NCI-H446 treated with DMSO at 0.1 percent for 48 hours (cell line): ENCODE measurements around the gene RPE.
A peak's percentile ranks its signal among the peaks of the same experiment; 100 is the strongest.

Experiments used
- DNase-seq: peaks from one replicate; lab custom pipeline; 2025; lab: John Stamatoyannopoulos, UW

RPE gene

DNA sequence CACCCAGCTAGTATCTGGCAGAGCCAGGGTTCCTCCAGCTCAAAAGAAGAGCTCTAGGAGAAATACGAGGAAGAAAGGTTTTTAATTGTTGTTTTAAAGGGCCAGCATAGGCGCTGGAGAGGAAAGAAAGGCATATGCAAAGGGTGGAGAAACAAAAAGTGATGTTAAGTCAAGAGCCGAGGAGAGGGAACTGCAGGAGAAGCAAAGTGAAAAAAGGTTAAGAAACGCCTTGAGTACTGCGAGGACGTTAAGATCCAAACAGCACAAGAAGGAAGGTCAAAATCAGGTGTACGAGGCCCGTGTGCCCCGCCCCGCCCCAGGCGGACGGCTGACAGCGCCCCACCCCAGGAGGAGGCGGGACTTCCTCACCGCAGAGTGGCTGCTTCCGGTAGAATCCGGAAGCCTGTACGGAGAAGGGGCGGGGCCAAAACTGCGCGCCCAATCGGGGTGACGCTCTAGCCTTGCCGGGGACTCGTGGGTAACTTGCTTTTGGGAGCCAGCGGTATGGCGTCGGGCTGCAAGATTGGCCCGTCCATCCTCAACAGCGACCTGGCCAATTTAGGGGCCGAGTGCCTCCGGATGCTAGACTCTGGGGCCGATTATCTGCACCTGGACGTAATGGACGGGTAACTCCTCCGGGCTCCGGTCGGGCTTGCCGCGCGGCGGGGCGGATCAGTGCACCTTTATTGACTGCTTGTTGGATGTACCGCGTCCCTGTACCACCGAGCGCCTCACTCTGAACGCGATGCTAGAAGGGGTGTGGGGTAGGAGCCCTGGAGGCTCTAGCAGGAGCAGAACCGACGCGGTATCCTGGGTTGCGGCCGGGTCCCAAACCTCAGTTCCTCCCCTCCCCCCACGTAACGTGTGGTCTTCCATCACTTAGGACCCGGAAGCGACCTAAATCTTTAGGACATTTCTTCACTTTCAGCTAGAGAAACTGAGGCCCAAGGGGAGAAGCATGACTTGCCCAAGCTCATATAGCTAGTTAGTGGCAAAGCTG lies at the start of gene RPE:
Gene RPE, plus strand, starts transcription at position 481 of the 1,000 bp plus-strand sequence. Its CDS starts 24 bp downstream, at position 505.
- peak; percentile 90 for DNase-seq

DNA sequence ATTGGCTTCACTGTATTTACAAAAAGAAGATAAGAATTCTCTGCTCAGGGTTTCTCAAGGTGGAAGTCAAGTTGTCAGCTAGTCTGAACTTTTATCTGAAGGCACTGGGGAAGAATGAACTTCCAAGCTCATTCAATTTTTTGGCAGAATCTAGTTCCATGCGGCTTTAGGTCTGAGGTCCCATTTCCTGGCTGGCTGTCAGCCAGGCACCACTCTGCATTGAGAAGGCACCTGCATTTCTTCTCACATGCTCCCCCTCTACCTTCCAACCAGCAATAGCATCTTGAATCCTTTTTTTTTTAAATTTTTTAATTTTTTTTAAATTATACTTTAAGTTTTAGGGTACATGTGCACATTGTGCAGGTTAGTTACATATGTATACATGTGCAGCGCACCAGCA lies 46.2 kb upstream of the RPE start:
- DNase-seq = no peak

DNA sequence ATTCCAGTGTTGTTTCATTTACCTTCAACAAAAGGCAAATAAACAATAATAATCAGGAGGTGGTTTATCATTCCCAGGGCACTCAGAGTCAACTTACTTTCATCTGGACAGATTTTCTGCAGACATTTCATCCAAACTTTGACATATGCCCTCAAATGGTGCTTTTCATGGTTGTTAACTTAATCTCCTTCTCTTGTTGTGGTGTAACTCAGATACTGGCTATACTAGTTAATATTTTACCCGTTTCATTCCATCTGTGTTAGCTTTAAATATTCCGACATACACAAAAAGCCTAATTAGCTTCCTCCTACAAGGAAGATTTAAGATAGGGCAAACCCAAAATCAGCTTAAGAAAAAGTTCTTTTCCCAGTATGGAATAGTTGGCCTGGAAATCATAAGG lies 44.4 kb upstream of the RPE start:
- DNase-seq = no peak

DNA sequence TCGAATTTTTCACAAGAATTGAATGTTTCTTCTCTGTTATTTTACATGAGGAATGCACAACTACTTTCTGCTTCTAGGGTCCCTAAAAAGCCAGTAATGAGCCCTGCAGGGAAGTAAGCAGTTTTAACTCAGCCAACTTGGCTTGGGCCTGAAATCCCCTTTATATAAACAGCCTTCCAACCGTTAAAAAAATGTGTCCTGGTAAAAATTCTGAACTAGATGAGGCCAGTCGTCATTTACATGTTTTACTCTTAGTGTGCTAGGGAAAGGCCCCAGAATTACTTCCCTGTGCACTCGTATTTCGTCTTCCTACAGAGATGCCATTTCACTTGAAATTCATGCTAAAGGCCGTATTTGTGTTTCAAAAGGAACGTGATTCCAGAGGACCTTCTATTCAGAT lies 42.4 kb upstream of the RPE start:
- DNase-seq = no peak

DNA sequence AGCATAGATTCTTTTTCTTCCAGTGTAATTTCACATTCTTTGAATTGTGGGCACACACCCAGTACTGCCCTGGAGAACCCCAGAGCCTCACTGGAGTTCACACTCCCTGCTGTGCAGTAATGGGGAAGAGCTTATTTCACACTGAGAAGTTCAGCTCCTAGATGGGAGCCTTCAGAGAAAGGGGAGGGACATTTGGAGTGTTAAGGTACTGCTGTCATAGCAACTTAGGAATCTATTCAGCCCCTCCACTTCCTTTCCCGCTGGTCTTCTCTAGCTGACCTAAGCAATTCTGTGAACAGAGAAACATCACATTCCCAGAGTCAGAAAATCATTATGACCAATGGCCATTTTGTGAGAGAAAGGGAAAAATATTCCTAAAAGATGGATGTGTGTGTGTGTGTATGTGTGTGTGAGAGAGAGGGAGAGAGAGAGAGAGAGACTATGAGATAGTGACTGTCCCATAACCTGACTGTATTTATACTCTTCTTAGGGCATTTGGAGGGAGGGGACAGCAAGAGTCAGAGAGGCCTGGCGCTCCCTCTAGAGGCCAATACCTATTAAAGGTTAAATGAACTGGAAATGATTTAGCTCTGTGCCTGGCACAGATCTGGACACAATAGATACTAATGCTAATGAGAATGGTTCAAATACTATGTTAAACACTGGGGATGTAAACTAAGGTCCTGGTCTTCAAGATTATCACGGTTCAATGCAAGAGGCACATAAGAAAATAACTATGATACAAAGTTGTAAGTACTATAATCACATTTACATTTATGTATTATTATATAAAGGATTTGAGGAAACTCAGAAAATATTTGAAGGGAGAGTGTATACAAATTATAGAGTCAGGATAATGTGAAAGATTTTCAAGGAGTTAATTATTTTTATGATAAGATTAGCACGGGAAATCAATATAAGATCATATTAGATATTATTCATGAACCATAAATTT lies 41.5 kb upstream of the RPE start:
- peak; percentile 49 for DNase-seq

DNA sequence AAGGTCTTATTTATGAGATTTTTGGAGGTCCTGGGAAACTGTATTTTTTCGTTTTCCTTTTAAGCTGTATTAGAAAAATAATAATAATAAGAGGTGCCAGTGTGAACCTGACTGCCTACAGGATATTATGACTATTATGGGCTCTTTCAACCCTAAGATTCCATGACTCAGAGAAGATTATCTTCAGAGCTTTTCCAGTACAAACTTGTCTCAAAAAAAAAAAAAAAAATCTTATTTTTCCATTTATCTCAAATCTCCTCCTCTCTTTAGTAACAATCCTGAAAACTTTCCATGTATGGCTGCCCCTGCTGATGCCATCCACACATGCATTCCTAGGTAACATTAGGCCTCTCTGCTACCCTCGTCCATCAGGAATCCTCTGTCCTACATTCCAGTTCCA lies 36.7 kb upstream of the RPE start:
- no peak for DNase-seq

DNA sequence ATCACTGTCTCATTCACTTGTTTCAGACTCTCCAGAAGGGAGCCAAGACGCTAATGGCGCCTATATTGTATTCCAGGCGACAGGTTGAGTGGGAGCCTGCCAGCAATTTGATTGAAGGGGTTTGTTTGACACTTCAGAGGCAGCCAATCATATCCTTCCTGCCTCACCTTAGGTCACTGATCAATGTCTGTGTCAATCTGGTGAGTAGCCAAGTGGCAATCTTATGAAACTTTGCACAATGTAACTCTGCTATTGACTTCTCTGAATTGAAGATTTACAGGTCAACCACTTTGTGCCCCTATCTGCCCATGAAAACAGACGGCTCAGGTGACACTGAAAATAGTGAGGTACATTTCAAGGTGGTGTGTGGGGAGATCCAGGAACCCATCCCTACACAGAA lies 32.7 kb upstream of the RPE start:
- DNase-seq = no peak

DNA sequence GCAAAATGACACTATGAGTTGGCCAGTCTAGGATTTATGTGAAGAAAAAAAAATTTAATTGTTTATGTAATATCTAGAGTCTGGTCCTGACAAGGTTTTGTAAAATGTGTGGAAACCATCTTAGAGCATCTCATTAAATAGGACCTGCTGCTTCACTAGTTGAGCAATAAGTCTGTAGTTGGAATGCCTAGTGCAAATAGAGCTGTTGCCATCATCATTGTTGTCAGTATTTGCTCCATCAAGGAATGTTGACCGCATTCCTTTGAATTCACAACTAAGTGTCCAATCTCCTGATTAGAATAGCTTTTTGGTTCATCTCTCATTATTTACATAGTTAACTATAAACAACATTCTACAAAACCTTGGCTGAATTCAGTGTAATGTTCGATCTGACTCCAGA lies 32.2 kb upstream of the RPE start:
- no peak for DNase-seq

DNA sequence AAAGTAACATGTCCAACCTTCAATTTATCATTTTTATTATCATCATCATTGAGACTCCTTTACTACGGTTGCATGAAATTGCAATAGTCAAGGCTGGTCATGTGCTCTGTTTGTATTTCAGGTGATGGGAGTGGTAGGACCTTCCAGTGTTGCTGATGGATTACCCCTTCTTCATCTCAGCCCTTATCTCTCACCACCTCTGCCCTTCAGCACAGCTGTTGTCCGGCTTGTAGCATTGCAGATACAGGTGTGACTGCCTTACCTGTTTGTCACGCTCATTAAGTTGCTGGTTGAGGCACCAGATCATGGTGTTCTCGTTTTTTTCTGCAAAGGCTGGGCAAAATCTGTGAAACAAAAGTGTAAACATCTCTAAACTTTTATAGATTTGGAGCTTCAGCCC lies 31.7 kb upstream of the RPE start:
- no peak for DNase-seq

DNA sequence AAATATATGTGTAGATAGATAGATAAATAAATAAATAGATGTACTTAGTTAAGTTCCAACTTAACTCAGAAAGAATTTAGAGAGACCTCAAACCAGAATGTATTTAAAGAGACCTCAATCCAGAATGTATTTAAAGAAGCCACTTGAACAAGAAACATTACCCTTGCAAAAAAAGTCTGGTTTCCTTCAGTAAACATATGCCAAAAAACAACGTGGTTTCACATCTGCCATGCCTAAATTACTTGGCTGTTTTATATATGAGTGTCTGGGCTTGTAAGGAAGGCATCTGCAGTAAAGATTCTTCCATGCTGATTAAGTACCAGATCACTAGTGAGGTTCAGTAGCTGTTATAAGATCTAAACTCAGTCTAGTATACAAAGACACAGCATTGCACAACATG lies 29.1 kb upstream of the RPE start:
- DNase-seq = no peak

DNA sequence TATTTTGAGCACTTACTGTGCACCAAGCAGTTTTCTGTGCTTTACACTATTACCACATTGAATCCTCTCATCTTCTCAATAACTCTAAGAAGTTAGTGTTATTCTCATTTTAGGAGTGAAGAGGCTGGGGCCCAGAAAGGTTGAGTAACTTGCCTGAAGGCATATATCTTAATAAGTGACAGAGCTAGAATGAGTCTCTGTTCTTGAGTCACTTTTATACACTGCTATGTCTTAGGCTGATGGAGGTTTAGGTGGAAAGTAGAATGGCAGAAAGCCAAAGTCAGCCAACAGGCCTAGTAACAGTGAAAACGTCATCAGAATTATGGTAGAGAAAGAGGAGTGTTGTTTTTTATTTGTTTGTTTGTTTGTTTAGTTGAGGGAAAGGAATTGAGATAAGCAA lies 27.9 kb upstream of the RPE start:
- no peak for DNase-seq

DNA sequence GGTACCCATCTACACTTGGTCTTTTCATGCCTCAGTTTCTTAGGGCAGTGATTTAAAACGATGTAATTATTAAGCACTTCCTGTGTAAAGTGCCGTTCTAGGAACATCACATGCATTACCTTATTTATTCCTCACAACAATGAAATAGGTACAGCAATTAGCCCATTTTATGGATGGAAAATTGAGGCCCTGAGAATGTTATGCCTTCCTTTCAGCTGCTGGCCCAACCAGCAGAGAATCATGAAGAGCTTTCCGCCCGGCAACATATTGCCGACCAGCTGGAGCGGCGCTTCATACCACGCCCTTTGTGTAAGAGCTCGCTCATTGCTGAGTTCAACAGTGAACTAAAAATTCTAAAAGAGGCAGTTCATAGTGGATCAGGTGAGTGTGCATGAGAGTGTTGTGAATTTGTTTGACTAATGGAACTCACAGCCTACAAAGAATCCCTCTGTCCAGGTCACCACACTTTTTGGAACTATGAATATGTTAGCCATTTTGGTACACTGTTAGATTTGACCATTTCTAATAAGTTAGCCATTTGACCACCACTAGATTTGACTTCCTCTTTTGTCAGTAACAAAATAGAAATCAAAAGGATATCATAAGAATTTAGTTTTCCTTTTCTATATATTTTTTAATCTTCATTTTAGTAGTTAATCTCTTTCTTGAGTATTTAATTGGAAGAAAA lies 25.6 kb upstream of the RPE start:
- DNase-seq = no peak

DNA sequence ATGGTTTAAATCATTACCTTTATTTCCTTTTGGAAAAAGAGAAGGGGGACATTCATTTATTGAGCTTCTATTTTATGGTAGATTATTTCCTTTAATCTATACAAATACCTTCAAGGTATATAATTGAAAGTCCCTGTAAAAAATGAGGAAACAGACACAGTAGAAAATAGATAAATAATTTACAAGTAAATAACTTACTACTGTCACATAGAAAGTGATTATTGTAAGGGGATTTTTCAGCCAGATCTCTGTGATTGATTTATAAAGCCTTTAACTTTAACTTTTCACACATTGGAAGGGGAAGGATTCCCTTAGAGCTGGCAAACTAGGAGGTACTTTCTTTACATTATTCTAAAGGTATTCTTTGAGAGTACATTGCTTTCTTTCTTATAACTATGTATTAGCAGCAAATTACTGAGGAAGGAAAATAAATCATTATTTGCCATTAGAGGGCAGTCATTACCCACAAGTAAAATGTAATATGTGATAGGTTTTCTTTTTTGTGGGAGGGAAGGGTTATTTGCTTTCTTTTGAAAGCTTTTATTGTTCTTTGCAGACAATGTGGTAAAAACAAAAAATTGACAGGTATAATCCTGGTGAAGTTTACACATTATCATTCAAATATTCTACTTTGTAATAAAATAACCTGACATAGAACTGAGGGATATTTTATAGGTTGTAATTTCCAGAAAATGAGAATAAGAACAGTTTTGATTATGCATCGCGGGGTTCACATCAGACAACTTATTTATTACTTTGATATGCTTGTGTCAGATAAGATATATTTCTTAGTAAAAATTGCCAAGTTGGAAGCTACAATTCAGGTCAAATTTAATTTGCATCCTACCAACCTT lies 24.8 kb upstream of the RPE start:
- no peak for DNase-seq

DNA sequence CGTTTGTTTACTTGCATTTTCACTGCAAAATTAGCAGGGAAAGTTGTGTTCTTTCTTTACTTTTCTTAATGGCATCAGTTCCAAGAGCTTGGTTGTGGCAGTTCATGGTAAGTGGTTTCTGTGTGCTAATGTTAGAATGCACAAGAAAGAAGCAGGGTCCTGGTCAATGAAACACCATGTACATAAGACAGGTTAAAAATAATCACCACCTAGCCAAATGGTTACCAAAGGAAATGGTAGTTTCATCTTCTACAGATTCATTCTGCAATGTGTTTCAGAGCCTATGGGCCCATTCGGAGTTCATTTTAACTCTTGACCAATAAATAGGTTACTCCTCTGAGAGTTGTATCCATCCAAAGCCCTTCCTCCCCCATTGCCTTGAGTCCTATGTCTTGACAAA lies 18.1 kb upstream of the RPE start:
- DNase-seq = no peak

DNA sequence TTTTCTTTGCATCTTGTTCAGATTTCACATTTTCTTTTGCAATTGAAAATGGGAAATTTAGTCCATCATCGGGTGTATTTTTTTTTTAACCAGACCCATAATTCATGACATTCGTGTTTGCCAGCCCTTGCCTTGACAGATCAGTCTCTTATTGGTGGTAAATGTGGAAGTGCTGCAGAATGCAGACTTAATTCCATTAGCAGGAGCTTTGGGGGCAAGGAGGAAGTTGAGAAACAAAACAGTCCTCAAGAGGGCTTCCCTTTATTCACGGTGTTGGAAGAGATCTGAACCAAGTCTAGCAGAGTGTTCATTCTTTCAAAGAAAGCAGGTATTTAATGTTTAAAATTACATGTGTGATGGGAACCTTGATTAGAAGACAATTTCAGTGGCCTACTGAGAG lies 16.6 kb upstream of the RPE start:
- no peak for DNase-seq

DNA sequence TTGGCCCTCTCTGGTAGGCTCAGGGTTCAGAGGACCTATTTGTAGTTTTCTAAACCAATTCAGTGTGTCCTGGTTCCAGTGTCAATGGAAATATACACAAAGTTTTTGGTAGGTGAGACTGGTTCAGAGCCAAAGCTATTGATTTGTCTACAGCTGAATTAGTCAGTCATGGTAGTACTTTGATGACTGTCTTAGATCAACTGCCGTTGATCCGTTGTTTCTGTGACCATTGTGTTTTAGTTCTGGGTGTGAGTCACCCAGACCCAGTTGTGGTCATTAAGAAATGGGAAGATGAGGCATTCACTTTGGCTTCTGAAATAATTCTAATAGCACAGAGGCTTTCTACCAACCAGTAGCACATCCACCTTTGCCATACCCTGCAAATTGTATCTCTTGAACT lies 16.0 kb upstream of the RPE start:
- no peak for DNase-seq

DNA sequence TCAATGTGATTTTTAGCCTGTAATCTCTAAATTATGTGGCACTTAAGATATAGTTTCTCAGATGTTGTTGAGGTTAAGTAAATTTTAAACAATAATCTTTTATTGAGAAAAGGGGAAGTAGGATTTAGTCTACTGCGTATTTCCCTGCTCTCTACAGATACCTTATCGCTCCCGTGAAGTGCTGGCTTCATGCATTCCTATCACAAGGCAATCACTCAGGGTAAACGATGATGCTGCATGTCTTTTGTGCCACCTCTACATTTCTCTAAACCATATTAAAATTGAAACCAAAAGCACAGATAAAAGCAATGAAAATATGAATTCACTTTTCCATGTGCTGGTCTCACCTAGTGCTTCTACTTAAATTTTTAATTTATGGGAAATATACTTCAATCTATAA lies 14.4 kb upstream of the RPE start:
- DNase-seq = no peak

DNA sequence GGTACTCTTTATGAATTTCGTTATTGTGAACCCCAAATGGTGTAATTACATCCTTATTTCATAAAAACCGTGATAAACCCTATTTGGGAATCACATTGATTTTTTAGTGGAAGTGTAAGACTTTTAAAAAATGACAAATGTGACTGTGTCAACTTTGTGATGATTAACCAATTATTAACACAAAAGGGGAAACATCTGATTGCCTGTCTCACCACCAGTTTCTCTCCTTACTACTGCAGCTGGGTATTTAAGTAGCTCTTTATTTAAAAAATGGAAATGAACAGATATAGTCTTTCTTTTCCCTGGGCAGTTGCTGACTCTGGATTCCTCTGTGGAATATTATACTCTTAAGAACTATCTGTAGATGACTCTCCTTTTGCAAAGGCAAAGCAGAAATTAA lies 11.6 kb upstream of the RPE start:
- no peak for DNase-seq

DNA sequence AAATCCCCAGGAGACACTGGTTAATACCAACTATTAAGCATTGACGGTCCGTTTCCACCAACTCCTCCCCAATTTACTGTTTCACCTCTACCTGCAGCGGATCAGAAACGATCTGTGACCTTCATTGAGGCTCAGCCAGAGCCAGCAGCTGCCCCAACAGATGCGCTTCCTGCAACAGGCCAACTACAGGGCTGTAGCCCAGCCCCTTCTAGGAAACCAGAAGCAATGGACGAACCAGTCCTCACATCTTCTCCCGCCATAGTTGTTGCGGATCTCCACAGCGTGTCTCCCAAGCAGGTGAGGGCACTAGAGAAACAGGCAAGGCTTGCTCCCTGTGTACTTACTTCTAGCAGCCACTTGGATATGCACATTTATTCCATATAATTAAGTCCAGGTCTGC lies 8.5 kb upstream of the RPE start:
- DNase-seq = no peak

DNA sequence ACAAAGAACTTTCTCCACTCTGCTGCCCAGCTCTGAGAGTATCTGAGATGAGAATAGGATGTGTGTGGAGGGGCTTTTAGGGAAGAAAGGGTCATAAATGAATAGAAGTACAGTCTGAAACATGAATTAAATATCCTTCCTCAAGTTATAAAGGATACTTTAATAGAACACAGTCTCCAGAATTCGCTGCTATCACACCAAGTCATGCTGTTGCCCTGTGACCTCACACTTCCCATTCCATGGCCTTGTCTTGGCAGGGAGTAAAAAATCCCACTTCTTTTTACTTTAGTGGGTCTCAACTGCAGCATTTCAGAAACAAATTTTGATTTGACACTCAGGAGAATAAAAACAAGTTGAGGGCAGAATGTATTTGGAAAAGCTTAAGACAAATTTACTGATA lies 3.8 kb upstream of the RPE start:
- no peak for DNase-seq
